ENCODE data around the gene RNF144A. TPM values are rescaled to one million over a fixed set of nuclear protein-coding genes. Genes with fewer than 3 reads are reported as not detected.
"Not testable (repeated sequence)": the region's sequence is repeated elsewhere in the genome, so short reads cannot be mapped to it uniquely, and the experiment has no call there.

RNF144A gene
- total RNA-seq, 1 donor: 35.0 TPM

- DNase-seq (ENCODE audit: low read depth in 2 of 3, low spot score in 2 of 3): no peak
Observed at GRCh38 chr2:6995391-6996097, 78.3 kb downstream of the RNF144A start.

- DNase-seq (ENCODE audit: low read depth in 2 of 3, low spot score in 2 of 3): peak in 1 of 3 donors; percentile 35
Observed at GRCh38 chr2:6999211-6999877, 82.1 kb downstream of the RNF144A start.

- not testable (repeated sequence) for DNase-seq (ENCODE audit: low read depth in 2 of 3, low spot score in 2 of 3)
Observed at GRCh38 chr2:7001395-7001794, 84.2 kb downstream of the RNF144A start.

GRCh38 chr2:7003895-7004294, 86.7 kb downstream of the RNF144A start:
- DNase-seq (ENCODE audit: low read depth in 2 of 3, low spot score in 2 of 3): no peak

GRCh38 chr2:7004636-7005035, 87.4 kb downstream of the RNF144A start:
- peak in 2 of 3 donors; percentile 40 to 82 for DNase-seq (ENCODE audit: low read depth in 2 of 3, low spot score in 2 of 3)

GRCh38 chr2:7007488-7007845, 90.3 kb downstream of the RNF144A start:
- peak in 1 of 3 donors; percentile 20 for DNase-seq (ENCODE audit: low read depth in 2 of 3, low spot score in 2 of 3)

- peak in 2 of 3 donors; percentile 74 to 83 for DNase-seq (ENCODE audit: low read depth in 2 of 3, low spot score in 2 of 3)
Observed at GRCh38 chr2:7007846-7008741, 90.9 kb downstream of the RNF144A start.

- no peak for DNase-seq (ENCODE audit: low read depth in 2 of 3, low spot score in 2 of 3)
Observed at GRCh38 chr2:7009207-7009911, 92.1 kb downstream of the RNF144A start.

GRCh38 chr2:7010391-7011054, 93.3 kb downstream of the RNF144A start:
- no peak for DNase-seq (ENCODE audit: low read depth in 2 of 3, low spot score in 2 of 3)

GRCh38 chr2:7011356-7012083, 94.3 kb downstream of the RNF144A start:
- no peak for DNase-seq (ENCODE audit: low read depth in 2 of 3, low spot score in 2 of 3)

- DNase-seq (ENCODE audit: low read depth in 2 of 3, low spot score in 2 of 3): no peak
Observed at GRCh38 chr2:7012141-7012764, 95.0 kb downstream of the RNF144A start.

- DNase-seq (ENCODE audit: low read depth in 2 of 3, low spot score in 2 of 3): no peak
Observed at GRCh38 chr2:7013471-7014160, 96.4 kb downstream of the RNF144A start.

GRCh38 chr2:7014174-7014640, 97.0 kb downstream of the RNF144A start:
- DNase-seq (ENCODE audit: low read depth in 2 of 3, low spot score in 2 of 3): peak in 2 of 3 donors; percentile 51 to 73

GRCh38 chr2:7015007-7015950, 98.1 kb downstream of the RNF144A start:
- peak in 1 of 3 donors; percentile 13 for DNase-seq (ENCODE audit: low read depth in 2 of 3, low spot score in 2 of 3)

GRCh38 chr2:7016148-7016547, 98.9 kb downstream of the RNF144A start:
- DNase-seq (ENCODE audit: low read depth in 2 of 3, low spot score in 2 of 3): no peak

GRCh38 chr2:7016601-7017211, 99.5 kb downstream of the RNF144A start:
- DNase-seq (ENCODE audit: low read depth in 2 of 3, low spot score in 2 of 3): no peak
